Activated gamma-delta T cell (primary cell): Measurements from ENCODE around the gene NRP1.

Experiments
- DNase-seq: peaks from one replicate; lab custom pipeline; 2025; lab: John Stamatoyannopoulos, UW

Gene NRP1

DNA sequence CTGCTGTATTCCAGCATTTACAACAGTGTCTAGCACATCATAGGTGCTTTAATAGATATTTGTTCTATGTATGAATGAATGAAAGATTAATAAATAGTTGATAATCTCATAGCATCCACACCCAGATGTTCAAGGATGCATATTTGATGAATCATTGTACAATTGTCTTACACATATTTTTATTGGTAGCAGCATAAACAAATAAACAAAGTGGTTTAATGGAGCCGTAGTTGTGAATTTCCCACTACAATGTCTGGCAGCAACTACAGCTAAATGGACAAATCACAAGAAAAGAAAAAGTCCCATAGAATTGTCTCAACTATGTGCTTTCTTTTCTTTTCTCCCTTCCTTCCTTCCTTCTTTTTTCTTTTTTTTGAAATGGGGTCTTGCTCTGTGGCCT is 150.8 kb downstream of the NRP1 start:
- no peak for DNase-seq

DNA sequence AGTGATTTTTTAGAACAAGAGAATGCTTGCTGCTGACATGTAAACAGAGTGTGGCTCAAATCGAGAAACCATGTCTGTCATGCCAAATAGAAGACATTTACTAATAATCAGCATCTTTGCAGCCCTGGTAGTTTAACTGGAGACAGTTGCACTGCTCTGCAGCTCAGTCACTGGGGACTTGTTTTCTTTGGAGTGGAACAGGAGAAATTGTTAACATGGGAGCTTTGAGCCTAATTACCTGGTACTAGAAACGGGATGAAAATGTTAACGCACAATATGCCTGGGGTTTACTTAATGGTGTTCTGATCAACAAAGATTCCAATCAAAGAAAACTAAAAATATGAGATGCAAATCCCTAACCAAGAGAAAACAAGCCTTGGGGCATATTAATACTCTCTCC is 153.5 kb downstream of the NRP1 start:
- DNase-seq = no peak

DNA sequence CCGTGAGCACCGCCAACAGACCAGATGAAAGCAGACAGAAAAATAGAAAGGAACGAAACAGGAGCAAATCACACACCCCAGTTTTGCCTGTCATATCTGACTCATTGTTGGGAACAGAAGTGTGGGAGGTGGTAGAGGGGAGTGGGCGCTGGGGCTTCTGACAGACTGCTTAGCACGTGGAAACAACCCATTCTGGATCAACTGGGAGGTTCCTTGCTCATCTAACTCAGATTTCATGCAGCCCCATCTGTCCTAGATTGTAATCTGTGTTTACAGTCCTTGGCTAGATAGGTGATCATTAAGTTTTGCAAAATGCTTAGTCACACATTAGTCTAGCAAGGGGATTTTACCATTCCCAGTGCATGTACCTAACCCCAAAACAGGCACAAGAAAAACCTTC is 154.1 kb downstream of the NRP1 start:
- no peak for DNase-seq

DNA sequence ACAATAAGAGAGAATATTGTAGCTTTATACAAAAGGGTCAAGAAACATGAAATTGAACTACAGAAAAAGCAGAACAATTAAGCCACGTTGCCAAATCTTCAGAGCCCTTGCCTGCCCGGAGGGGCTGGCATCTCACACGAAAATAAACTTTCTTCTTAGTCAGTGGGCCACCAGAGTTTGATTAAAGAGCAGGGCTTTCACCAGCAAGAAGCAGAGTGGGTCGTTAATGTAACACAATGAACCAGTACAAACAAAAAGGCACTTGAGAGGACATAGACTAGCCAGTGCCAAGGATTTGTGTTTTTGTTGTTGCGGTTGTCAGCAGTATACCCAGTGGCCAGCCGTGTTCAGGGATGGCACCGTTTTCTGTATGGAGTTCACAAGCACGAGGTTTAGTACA is 155.4 kb downstream of the NRP1 start:
- DNase-seq = no peak

DNA sequence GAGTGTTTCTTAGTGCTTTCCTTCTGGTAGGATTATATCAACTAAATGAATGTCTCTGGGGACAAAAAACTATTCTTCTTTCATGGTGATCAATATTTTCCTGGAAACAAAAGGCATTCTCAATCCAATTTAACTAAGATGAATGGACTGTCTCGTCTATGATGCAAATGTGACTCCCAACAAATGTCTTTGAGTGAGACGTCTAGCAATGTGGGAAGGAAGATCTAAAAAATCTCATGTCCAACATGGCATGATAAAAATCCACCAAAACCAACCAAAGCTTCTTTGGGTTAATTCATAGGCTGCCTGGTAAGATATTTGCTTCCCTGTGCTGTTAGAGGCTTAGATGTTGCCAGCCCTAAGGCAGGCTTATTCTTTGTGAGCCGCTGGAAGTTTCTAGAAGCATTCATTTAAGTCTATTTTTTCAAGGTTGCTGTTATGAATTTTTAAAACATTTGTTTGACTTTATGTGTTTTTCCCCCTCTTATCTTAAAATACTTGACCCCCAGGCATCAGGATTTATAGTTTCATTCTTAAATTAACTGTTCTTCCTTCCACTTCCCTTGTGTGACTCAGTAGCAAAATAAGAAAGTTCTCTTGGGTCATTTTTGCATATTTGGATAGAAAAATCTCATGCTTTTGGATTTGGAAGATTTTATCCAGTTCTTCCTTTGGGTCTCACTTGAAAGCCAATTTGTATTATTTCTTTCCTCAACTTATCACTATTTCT is 156.3 kb downstream of the NRP1 start:
- DNase-seq = no peak

DNA sequence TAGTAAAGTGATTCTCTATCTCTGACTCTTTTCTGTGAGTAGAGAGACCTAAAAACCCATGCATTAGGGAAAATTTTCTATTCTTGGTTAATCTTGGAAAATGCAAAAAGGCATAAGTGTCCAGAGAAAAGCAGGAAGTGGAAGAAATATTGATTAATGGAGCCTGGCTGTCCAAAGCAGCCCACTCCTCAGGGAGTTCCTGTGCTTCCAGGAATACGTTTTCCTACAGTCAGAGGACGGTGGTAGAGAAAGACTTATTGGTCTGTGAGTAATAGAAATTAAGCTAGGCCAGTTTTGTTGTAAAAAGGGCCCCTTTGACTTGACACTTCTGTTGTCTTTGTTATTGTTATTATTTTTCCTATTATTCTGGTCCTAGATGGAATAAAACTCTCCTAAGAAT is 157.8 kb downstream of the NRP1 start:
- DNase-seq = no peak

DNA sequence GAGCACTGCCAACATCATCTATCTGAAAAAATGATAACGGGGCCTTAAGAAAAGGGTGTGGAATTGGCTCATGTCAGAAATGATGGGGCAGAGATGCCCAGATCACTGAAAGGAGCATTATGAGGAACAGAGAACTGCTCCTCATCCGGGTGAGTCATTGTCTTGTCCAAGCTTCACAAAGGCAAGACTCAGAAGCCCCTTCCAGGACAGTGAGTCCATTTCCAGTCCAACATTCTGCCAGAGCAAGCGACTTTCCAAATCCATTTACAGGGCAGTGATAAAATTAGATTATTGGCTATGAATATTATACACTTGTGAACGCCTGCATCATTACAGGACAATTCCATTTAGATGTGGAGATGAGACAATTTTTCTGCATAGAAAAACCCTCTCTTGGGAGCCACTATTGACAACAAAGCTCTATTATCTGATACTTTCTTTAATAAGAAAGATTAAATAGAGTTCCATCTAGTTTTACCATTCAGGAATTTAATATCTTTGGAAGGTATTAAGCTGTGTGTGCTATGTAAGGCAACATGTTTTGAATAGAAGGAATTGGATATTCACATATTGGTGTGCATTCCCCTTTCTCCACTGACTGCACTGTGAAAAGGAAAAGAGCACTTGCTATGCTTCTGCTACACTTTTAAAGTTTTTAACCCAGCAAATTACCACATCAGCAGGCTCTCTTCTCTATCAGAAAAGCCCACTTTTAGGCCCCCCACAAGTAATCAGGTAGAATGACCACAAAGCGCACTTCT is 159.6 kb downstream of the NRP1 start:
- DNase-seq = no peak

DNA sequence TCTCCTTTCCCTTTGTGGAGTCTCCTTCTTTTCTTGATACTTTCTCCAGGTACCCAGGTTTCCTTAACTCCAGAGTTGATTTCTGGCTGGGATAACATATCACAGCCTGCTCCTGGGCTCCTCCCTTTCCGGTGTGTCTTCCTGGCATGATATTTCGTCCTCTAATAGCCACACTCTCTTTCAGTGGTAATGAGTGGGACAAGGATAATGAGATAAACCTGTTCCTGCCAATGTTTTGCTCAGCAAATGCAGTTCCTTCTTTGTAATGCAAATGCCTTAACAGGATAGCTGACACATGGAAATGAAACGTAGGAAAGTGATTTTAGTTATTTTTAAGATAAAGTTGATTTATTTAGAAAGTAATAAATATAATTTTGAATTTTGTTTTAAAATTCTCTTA is 168.6 kb downstream of the NRP1 start:
- DNase-seq = no peak

DNA sequence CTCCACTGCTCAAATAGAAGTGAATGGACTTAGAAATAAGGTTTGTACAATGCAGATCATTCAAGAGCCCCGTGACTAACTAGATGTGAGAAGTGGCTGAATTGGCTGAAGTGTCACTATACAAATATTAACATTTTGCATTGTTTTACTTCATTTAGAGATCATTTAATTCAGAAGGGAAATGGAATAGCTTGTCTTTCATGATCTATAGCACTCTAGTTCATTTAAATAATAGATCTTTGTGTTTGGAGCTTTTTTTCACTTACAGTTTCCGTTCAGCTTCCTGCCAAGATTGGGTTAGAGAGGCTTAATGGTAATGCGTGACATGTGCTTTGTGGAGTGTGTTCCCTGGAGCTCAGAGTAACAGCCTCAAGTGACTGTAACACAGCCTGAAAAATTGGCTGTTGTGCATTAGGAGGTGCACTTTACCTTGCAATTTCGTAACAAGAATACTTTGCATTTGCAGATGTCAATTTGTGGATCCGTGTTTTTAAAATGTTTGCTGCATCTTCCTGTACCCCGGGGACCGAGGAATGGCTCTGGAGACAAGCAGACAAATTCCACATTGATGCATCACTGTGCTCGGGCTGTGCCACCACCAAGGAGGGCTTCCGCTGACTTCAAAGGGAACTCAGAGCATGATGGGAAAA is 170.3 kb downstream of the NRP1 start:
- no peak for DNase-seq

DNA sequence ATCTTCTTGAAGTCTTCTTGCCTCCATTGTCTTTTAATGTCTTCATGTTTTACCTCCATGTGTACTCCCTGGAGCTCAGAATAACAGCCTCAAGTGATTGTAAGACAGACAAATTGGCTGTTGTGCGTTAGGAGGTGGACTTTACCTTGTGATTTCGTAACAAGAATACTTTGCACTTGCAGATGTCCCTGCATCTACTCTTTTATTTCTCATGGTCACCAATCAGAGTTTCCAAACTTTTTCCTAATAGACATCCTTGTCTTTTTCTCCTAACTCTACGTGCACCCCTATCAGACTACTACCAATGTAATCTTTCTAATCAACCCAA is 172.3 kb downstream of the NRP1 start:
- no peak for DNase-seq

DNA sequence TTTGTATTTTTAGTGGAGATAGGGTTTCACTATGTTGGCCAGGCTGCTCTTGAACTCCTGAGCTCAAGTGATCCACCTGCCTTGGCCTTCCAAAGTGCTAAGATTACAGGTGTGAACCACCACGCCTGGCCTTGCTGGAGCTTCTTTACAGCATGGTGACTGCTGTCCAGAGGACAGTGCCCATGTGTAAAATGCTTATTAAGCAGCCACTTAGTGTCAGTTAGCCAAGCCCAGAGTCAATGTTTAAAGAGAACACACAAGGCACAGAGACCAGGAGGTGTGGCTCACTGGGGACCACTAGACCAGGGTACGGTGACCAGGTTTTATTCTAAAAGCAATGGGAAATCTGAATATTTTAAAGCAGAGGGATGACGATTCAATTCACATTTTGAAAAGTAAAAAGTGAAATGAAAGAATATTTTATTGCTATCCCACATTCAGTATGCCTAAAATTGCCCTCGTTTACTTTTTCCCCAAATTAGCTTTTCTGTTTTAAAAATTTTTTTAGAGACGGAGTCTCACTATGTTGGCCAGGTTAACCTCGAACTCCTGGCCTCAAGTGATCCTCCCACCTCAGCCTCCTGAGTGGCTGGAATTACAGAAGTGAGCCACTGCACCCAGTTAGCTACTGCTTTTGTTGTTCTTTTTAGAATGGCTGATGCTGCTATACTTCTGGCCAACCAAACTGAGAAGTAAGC is 172.8 kb downstream of the NRP1 start:
- no peak for DNase-seq

DNA sequence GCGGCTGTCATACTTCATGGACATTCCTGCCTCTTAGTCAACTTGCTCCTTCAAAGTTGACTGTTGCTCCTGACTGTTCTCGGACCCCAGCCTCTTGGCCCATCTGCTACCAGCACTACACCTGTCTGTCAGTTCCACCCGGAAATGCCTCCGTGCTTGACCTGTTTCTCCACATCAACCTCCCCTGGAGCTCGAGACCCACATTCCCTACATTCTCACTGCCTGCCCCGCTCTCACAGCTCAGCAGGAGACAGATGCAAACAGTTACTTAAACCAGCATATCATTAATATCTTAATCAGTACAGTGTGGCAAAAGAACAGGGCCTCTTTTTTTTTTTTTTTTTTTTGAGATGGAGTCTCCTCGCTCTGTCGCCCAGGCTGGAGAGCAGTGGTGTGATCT is 174.3 kb downstream of the NRP1 start:
- DNase-seq = no peak

DNA sequence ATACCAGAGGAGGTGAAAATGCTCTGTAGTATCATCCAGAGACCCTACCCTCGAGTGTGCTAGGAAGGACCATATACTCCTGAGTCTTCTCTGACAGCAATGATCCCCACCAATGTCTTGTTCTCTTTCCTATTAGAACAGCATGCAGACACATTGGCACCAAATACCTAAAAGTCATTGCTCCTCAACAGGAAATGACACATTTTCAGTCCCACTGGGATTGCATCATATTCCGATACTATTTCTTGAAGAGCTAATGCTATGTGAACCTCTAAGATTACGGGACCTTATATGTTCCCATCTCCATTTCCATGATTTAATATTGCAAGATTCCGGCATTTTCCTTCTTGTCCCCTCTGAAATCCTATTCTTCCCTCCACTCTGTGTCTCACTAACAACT is 177.4 kb downstream of the NRP1 start:
- no peak for DNase-seq

DNA sequence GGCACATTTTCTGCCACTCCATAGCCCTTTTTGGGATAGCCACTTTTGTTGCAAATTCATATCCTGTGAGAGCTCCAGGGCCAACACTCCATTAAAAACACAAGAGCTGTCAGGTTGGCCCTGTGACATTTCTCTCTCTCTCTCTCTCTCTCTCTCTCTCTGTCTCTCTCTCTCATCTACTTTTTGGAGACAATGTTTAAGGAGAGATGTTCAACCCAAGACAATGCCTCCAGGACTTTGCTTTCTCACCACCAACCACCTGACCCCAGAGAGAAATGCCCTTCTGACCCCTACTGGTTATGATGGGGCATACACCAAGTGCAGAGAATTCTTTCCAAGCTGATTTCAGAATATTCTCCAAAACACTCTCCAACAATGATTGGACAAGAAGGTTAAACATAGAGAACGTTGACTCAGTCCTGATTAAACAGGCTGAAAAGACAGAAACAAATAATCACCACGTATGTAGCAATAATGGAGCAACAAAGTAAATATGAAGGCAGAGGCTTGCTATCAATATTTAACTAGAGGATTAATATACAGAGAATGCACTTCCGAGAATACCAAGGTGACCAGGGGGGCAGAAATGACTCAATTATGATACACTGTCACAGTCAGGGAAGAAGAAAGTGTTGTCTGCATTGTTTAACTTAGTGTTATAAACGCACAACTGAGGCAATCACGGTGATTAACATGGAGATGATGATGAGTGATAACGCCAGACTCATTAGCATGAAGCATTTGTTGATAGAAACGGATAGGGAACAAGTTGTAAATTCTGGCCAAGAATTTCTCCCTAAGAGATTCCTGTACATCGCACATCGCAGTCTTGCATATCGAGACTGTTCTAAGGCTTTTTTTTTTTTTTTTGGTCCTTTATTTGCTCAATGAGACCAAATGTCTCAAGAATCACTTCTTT is 178.5 kb downstream of the NRP1 start:
- DNase-seq = no peak

DNA sequence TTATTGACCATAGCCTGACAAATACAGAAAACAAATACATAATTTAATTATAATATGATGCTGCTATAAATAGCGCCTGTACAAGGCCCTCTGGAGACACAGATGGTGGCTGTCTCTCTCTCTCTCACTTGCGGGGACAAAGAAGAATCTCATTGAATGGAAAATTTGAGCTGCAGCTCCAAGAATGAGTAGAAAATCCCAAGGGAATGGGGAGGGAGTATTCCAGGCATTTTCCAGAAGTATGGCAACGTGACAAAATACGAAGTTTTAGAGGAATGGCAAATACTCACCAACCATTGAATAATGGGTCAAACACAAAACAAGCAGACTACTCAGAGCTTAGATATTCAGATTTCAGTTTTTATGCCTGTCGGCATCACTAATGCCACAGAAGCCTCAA is 179.9 kb downstream of the NRP1 start:
- no peak for DNase-seq

DNA sequence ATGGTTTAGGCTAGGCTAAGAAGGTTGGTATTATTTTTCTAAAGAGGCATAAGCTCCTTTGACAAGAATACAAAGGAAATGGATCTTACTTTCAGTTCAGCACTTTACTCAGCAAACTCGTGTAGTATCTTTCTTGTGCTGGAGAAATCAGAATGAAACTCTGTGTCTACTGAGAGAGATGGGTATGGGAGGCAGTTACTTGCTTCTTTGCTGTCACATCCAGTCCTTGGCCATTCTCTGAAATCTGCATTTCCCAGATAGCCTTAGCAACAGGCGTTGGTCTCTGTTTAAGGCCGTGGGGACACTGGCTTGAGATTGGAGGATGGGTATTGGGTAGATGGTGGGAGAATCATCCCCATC is 180.5 kb downstream of the NRP1 start:
- no peak for DNase-seq

DNA sequence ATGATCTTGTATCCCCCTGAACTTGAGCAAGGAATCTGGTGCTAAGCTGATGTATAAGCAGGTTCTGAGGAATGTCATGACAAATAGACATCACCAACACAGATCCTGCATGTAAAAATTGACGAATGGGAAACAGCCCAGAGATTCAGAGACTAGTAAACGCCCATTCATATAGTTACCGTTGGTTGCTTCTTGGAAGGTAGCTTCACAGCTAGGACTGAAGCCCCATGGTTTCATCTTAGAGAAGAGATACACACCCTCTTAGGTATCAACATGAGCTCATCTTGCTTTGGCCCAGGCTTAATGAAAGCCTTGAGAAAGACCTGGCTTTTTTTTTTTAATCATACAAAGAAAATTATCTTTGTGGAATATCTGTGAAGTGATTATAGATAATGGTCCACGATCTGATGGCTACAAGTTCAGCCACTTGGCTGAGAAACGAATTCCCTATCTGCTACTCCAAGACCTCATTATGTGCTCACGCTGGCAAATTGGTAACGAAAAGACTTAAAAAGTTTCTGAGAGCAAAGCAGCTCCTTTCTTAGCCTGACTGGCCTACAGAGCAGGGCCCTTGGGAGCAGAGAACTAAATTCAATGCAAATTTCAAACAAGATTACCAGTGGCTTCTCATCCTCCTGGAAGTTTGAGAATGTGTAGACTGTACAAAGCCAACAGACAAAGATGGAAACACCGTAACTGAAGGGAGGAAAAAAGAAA is 181.1 kb downstream of the NRP1 start:
- DNase-seq = no peak

DNA sequence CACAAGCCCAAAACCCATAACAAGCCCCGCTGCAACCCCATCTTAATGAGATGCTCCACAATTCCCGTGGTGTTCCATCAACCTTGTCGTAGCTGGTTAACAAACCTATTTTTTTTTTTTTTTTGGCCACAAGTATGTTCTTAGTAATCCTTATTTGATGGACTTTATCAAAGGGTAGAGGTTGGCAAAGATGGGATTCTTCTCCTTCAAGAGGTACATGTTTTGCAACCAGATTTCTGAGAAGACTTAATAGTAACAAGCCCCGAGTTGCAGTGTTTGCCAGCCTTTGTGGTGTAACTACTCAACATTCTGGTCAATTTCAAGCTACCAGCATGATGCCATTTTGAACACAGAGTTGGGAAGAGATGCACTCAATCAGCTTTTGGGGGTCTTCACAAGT is 181.7 kb downstream of the NRP1 start:
- no peak for DNase-seq

DNA sequence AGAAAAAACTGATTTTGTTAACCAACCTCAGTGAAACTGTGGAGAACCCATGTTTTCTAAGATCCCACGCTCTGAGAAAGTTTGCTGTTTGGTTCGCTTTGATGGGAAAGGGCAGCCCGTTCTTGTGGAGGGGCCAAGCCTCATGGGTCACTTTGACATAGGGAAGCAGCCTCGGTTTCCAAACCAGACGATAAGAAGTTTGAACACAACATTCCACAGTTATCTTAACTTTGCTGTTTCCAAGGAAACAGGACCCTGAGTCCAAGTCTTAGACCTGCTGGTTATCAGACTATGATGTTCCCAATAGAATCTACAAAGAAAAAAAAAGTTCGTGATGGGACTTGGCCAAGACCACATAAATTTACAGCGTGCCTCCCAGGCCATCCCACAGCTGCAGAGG is 182.3 kb downstream of the NRP1 start:
- DNase-seq = no peak

DNA sequence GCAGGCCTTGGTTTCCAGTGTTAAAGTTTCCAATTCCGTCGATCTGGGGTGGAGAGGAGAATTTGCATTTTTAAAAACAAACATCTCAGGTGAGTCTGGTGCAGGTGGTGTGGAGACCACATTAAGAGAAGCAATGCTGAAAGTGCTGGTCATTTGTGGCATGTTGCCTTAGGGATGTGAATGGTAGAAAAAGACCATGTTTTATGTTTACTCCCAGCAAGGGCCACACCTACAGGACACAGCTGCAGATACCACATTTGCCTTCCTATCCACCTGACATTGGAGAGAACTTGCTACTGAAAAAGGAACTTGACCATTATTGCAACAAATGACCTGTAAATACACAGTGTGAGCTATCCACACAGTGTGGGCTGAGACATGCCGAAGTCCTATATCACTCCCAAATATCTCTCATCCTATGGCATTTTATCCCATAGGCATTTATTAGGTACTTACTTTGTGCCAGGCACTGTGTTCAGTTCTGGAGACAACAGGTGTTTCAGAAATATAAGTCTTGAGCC is 183.1 kb downstream of the NRP1 start:
- DNase-seq = no peak

DNA sequence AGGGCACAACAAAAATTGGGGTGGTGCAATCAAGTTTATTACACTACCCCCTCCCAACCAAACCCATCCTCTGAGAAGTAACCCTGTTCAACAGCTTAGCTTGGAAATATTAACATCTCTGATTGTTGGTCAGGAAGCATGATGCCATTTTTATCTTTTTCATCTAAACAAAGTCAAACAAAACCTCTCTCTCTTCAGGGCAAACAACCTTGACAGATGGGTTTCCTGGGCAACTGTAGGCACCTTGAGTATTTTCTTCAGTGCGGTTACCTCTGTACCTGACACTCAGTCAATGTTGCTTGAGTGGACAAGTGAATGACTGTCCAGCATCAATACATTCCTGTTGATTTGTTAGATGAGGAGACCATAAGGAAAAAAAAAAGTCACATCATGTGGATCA is 183.6 kb downstream of the NRP1 start:
- no peak for DNase-seq
